K562 (cell line): Measurements from ENCODE around the gene KCNH2. TPM values are rescaled to one million over a fixed set of nuclear protein-coding genes. Genes with fewer than 3 reads are reported as not detected.

Experiments used
- CAMTA2 ChIP-seq: fragments of 250-450 bp; sonication (Bioruptor Pico); conservative IDR thresholded peaks from 2 replicates; pipeline ENCODE4 v1.5.1; 2022
- CCAR2 ChIP-seq: fragments of 200-400 bp; formaldehyde crosslinking; IDR thresholded peaks from 2 replicates; pipeline ENCODE4 v1.6.1; 2017; ENCODE audit warnings: mild to moderate bottlenecking, low read depth, low read length
- HDAC3 ChIP-seq: fragments of 450-650 bp; IDR thresholded peaks from 2 replicates; pipeline ENCODE4 v1.6.1; 2018; ENCODE audit warnings: borderline replicate concordance, mild to moderate bottlenecking, moderate library complexity; ENCODE audit not compliant: partially characterized antibody
- MCM2 ChIP-seq: fragments of 450-650 bp; IDR thresholded peaks from 2 replicates; pipeline ENCODE4 v1.6.1; 2017; ENCODE audit warnings: low read depth, mild to moderate bottlenecking
- MEF2D ChIP-seq: conservative IDR thresholded peaks from 2 replicates; pipeline ENCODE4 v1.6.1; 2016; ENCODE audit warnings: low read depth, missing genetic modification characterization, missing compliant biosample characterization
- MLLT1 ChIP-seq, 2 experiments: fragments of 450-650 bp; IDR thresholded peaks; 2 replicates each; pipeline ENCODE4 v1.6.1; 2016
- NCOA6 ChIP-seq: fragments of 450-650 bp; IDR thresholded peaks from 2 replicates; pipeline ENCODE4 v1.6.1; 2017; ENCODE audit warnings: mild to moderate bottlenecking
- NFE2 ChIP-seq: IDR thresholded peaks from 2 replicates; pipeline ENCODE4 v1.6.1; 2014; ENCODE audit warnings: antibody characterized with exemption, low read depth
- NFYB ChIP-seq: IDR thresholded peaks from 2 replicates; pipeline ENCODE4 v1.6.1; 2011; ENCODE audit warnings: mild to moderate bottlenecking, moderate library complexity; ENCODE audit not compliant: insufficient read length; ENCODE audit errors: extremely low read depth
- POLR2G ChIP-seq: fragments of 200-400 bp; formaldehyde crosslinking; IDR thresholded peaks from 2 replicates; pipeline ENCODE4 v1.6.1; 2017; ENCODE audit warnings: low read depth, mild to moderate bottlenecking, antibody characterized with exemption, low read length, moderate library complexity
- PRDM10 ChIP-seq: fragments of 450-650 bp; IDR thresholded peaks from 2 replicates; pipeline ENCODE4 v1.6.1; 2018; ENCODE audit not compliant: partially characterized antibody
- RBBP5 ChIP-seq: fragments of 200-600 bp; sonication (generic); IDR thresholded peaks from 2 replicates; pipeline ENCODE4 v1.6.1; 2012; ENCODE audit warnings: borderline replicate concordance, mild to moderate bottlenecking, low read length, control low read depth, inconsistent platforms; ENCODE audit not compliant: insufficient read depth, poor library complexity, severe bottlenecking
- SFPQ ChIP-seq: fragments of 200-400 bp; formaldehyde crosslinking; IDR thresholded peaks from 2 replicates; pipeline ENCODE4 v1.6.1; 2017; ENCODE audit warnings: mild to moderate bottlenecking, low read depth, low read length, moderate library complexity
- ZNF324 ChIP-seq: fragments of 250-450 bp; sonication (Bioruptor Pico); IDR thresholded peaks from 2 replicates; pipeline ENCODE4 v1.4.0; 2020; ENCODE audit warnings: mild to moderate bottlenecking
- ZNF398 ChIP-seq: fragments of 250-450 bp; sonication (Bioruptor Pico); IDR thresholded peaks from 2 replicates; pipeline ENCODE4 v1.8.0; 2021; ENCODE audit warnings: moderate library complexity, mild to moderate bottlenecking, inconsistent platforms
- polyA plus RNA-seq, 8 experiments: library from polyadenylated mRNA; depleted of rRNA in 4 of 8; stranded (reverse) in 5 of 8; unstranded in 3 of 8; fragments of >200 nt; fragmentation: Nextera tagmentation in 2 of 8; fragmentation: Illumina TruSeq in 1 of 8; extraction: Ambion mirVana in 2 of 8; extraction: Trizol in 1 of 8; gene quantifications; 2 replicates each; pipeline versions ENCODE4 v1.2.1 to v1.2.3, GENCODE V29; 2011 to 2014; ENCODE audit warnings: inconsistent platforms in 1 of 8, missing spikeins in 1 of 8
- total RNA-seq, 7 experiments: library from RNA; depleted of rRNA in 6 of 7; stranded (reverse); fragments of >200 nt in 6 of 7; fragmentation: Illumina TruSeq in 2 of 7; extraction: Trizol in 2 of 7; gene quantifications; 2 replicates each; pipeline versions ENCODE4 v1.2.1 to v1.2.3, GENCODE V29; 2011 to 2021; ENCODE audit warnings: low replicate concordance in 1 of 7

KCNH2 gene
- total and polyA plus RNA-seq, 9 of the 15 experiments (the other 6 are each of a cell fraction or from before 2014, with no cell fraction given) = 18.1 to 368 (median 218) TPM

GRCh38 chr7:150898475-150899011, 79.6 kb downstream of the KCNH2 start (continued):
- no peak for TF ChIP-seq NFYB
- TF ChIP-seq CAMTA2 (CRISPR knock-in tag) = no peak
- TF ChIP-seq MEF2D (tag) = no peak
- TF ChIP-seq MCM2 = no peak
- TF ChIP-seq MLLT1 (IDR thresholded peaks at IDR 0.05) = no peak
- 0 out of 2 replicates have a peak, but pooled peaks have one; percentile 49 for TF ChIP-seq CCAR2
- no peak for TF ChIP-seq ZNF324
- no peak for TF ChIP-seq RBBP5
- TF ChIP-seq SFPQ = no peak
- no peak for TF ChIP-seq PRDM10
- TF ChIP-seq NCOA6 = no peak
- no peak for TF ChIP-seq NFE2
- no peak for TF ChIP-seq HDAC3
- no peak for TF ChIP-seq POLR2G
- TF ChIP-seq ZNF398 (CRISPR knock-in tag) = no peak
